ENCODE measurements around the gene COQ8A. TPM values are rescaled to one million over a fixed set of nuclear protein-coding genes. Genes with fewer than 3 reads are reported as not detected.

Gene COQ8A
- total RNA-seq, 6 experiments from 2014 or later = 51.6 to 78.1 (median 69.6) TPM

DNA sequence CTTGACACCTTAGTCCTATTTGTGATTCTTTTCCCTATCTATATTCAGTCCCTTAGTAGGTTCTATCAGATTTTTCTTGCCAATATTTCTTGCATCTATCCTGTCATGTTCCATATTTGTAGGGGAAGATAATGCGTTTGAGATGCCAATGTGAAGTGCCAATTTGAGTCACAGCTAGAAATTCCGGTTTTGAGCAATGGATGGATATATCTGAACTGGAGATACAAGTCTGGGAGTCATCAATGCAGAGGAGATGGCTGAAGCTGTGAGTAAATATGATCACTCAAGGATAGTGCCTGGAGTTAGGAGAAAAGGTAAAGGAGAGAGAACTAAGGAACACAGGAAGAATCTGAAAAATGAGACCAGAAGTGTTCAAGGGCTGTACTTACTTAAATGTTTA lies 93.8 kb downstream of the COQ8A start:
- Histone ChIP-seq H3K4me1 (no peaks in the 10 kb centered on the region), H3K4me3 (no peak overlapping the region), H3K27ac (no peak overlapping the region), H3K36me3 (peaks cover 0 to 14% (median 4%) of the 10 kb centered on the region in 4 donors), H3K9me3 (no peaks in the 10 kb centered on the region), H3K27me3 (no peaks in the 10 kb centered on the region)
- TF ChIP-seq, protein P1, sequence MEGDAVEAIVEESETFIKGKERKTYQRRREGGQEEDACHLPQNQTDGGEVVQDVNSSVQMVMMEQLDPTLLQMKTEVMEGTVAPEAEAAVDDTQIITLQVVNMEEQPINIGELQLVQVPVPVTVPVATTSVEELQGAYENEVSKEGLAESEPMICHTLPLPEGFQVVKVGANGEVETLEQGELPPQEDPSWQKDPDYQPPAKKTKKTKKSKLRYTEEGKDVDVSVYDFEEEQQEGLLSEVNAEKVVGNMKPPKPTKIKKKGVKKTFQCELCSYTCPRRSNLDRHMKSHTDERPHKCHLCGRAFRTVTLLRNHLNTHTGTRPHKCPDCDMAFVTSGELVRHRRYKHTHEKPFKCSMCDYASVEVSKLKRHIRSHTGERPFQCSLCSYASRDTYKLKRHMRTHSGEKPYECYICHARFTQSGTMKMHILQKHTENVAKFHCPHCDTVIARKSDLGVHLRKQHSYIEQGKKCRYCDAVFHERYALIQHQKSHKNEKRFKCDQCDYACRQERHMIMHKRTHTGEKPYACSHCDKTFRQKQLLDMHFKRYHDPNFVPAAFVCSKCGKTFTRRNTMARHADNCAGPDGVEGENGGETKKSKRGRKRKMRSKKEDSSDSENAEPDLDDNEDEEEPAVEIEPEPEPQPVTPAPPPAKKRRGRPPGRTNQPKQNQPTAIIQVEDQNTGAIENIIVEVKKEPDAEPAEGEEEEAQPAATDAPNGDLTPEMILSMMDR (IDR thresholded peaks at IDR 0.05) = no peak
- no peak for TF ChIP-seq POLR2A (IDR thresholded peaks at IDR 0.05)
- intact Hi-C loops (cut with DNase I) = no loop called here
- DNase-seq = no peak
- no peak for ATAC-seq
- 58% methylated on average over 2 of the region's 2 CpGs for WGBS (ENCODE audit: insufficient coverage, low coverage, low lambda C conversion rate, missing lambda C conversion rate)

DNA sequence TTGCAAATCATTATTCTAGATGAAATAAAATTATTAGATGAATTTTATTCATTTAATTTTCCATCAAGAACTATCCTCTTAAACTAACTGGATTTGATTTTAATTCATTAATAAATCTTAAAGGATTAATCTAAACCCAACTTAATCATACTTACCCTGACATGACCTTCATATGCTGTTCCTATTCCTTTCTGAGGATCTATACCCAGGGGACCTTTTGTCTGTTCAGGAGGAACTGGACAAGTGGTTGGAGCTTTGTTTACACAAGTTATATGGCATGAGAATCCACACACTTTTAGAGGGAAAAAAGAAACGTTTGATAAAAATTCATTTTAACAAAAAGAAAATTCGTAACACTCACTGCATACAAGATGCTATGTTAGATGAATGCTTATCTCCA lies 95.2 kb downstream of the COQ8A start:
- WGBS (ENCODE audit: insufficient coverage, low coverage, low lambda C conversion rate, missing lambda C conversion rate) = 57% methylated on average over 2 of the region's 2 CpGs
- ATAC-seq = no peak
- intact Hi-C loops (cut with DNase I) = no loop called here

DNA sequence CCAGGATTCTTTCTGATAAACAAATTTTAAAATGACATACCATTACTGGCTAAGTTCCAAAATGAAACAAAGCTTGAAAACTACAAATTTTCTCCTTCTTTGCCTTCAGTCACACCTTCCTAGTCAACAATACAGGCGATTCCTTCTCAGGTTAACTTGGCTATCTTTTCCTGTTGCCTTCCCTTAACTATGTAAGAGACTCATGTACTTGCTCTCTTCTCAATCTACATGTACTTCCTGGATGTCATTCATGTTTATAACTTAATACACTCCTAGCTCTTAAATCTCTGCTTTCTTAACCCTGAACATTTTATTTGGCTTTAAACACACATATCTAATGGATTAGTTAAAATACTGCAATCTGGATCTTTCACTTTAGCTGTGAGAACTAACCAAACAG lies 97.0 kb downstream of the COQ8A start:
- H3K36me3 ChIP-seq = peaks cover 0 to 6% (median 2%) of the 10 kb centered on the region in 4 donors
- H3K27me3 ChIP-seq = no peaks in the 10 kb centered on the region
- ATAC-seq (no peak), DNase-seq (no peak)
- 83% methylated on average over 1 of the region's 1 CpG for WGBS (ENCODE audit: insufficient coverage, low coverage, low lambda C conversion rate, missing lambda C conversion rate)
- intact Hi-C loops (cut with DNase I) = no loop called here
- H3K27ac ChIP-seq = no peak overlapping the region
- no peaks in the 10 kb centered on the region for H3K4me1 ChIP-seq
- no peaks in the 10 kb centered on the region for H3K9me3 ChIP-seq
- no peak for TF ChIP-seq POLR2A (IDR thresholded peaks at IDR 0.05)
- H3K4me3 ChIP-seq = no peak overlapping the region

More for the DNA sequence above, 95.2 kb downstream of the COQ8A start:
- Histone ChIP-seq H3K9me3 (no peaks in the 10 kb centered on the region), H3K27ac (no peak overlapping the region), H3K36me3 (peaks cover 0 to 6% (median 4%) of the 10 kb centered on the region in 4 donors), H3K4me3 (no peak overlapping the region), H3K27me3 (no peaks in the 10 kb centered on the region), H3K4me1 (no peaks in the 10 kb centered on the region)
- TF ChIP-seq, protein P1 (IDR thresholded peaks at IDR 0.05) = no peak
- TF ChIP-seq POLR2A (IDR thresholded peaks at IDR 0.05) = no peak
- DNase-seq = no peak

Small RNA genes lying within 50 kb of the gene (small RNA-seq; reads per million reads assigned to genes)
- gene AL353689.1 = 0 reads per million in 2 experiments

Other genes starting within 250 kb of the COQ8A start
- 1 to 10 TPM; 2.1 to 4.1 (median 3.4) TPM for gene ITPKB, start 201.0 kb upstream of the COQ8A start, total RNA-seq
- gene PSEN2, start 69.7 kb upstream of the COQ8A start, total RNA-seq = 10 to 100 TPM; 11.8 to 22.7 (median 15.7) TPM